NT2/D1 (cell line): ENCODE data around the gene RRBP1.

Experiments used
- SUZ12 ChIP-seq: IDR thresholded peaks from 2 replicates; pipeline ENCODE4 v1.6.1; 2011; ENCODE audit not compliant: insufficient read length, insufficient read depth; ENCODE audit errors: extremely low read depth
- YY1 ChIP-seq: IDR thresholded peaks from 2 replicates; pipeline ENCODE4 v1.6.1; 2011; ENCODE audit not compliant: insufficient read length, insufficient read depth
- ZNF274 ChIP-seq: IDR thresholded peaks from 2 replicates; pipeline ENCODE4 v1.6.1; 2011; ENCODE audit warnings: mild to moderate bottlenecking, low read depth, low read length

- TF ChIP-seq ZNF274 (no peak), YY1 (no peak), SUZ12 (no peak)
Observed at GRCh38 chr20:17590245-17590644, 91.8 kb downstream of the RRBP1 start.
